NB4 (cell line): ENCODE measurements around the gene LSAMP.

Source experiments
- DNase-seq: peaks from one replicate; pipeline ENCODE4 v3.0.0; 2010; ENCODE audit warnings: low read depth
- H3K4me3 ChIP-seq: one replicate; pipeline ENCODE4 v1.5.1; 2011; ENCODE audit warnings: mild to moderate bottlenecking, low read depth, low read length, moderate library complexity
- MAX ChIP-seq: IDR thresholded peaks from 2 replicates; pipeline ENCODE4 v1.6.1; 2011; ENCODE audit warnings: low read depth, low read length
- MYC ChIP-seq: IDR thresholded peaks from 2 replicates; pipeline ENCODE4 v1.6.1; 2011; ENCODE audit warnings: low read depth, low read length
- POLR2A ChIP-seq: IDR thresholded peaks from 2 replicates; pipeline ENCODE4 v1.6.1; 2011; ENCODE audit warnings: mild to moderate bottlenecking; ENCODE audit not compliant: insufficient read length; ENCODE audit errors: extremely low read depth
- TF ChIP-seq, protein P1 (sequence below): IDR thresholded peaks from one replicate; pipeline ENCODE4 v1.5.1; 2012; ENCODE audit warnings: low read depth, low read length

LSAMP gene

GRCh38 chr3:116254541-116254940, 190.7 kb downstream of the LSAMP start:
- TF ChIP-seq POLR2A = no peak
- TF ChIP-seq, protein P1, sequence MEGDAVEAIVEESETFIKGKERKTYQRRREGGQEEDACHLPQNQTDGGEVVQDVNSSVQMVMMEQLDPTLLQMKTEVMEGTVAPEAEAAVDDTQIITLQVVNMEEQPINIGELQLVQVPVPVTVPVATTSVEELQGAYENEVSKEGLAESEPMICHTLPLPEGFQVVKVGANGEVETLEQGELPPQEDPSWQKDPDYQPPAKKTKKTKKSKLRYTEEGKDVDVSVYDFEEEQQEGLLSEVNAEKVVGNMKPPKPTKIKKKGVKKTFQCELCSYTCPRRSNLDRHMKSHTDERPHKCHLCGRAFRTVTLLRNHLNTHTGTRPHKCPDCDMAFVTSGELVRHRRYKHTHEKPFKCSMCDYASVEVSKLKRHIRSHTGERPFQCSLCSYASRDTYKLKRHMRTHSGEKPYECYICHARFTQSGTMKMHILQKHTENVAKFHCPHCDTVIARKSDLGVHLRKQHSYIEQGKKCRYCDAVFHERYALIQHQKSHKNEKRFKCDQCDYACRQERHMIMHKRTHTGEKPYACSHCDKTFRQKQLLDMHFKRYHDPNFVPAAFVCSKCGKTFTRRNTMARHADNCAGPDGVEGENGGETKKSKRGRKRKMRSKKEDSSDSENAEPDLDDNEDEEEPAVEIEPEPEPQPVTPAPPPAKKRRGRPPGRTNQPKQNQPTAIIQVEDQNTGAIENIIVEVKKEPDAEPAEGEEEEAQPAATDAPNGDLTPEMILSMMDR = no peak
- no peak for TF ChIP-seq MYC
- TF ChIP-seq MAX = no peak
- DNase-seq = no peak

DNA sequence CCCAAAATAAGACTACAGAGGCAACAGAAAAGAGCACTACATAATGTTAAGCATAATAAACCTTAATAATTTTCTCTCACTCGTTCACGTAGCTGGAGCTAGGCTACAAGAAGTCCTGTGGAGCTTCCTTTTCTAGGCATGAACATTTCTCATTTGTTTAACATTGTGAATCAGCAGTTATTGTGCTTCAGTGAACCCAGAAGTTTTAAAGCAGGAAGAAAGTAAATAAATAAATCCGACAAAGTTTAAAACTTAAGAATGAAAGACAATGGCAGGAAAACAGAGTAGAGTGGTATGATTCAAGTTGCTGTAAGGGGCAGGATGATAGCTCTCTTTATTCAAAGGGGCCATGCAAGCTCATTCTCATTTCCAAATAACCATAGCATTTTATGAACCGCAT, 191.8 kb downstream of the LSAMP start:
- TF ChIP-seq MAX (no peak), POLR2A (no peak), MYC (no peak)
- TF ChIP-seq, protein P1 = no peak
- DNase-seq = no peak
- H3K4me3 ChIP-seq = no peak overlapping the region

More at GRCh38 chr3:116254541-116254940, 190.7 kb downstream of the LSAMP start:
- no peak overlapping the region for H3K4me3 ChIP-seq

DNA sequence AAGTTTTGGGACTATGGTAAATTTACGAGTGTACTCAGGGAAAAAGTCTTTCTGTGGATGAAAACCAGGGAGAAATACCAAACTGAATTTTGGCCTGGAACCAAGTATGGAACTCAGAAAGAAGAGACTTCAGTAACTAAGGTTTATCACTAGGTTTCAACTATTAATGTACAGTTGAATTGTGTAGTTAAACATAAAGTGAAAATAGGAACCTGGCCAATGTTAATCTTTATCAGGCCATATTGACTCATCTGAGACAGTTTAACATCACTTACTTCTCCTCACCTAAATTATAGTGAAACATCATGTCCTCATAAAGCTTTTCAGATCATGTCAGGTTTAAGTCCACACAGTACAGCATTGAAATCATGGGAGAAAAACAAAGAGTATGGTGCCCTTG, 197.7 kb downstream of the LSAMP start:
- no peak for TF ChIP-seq MYC
- TF ChIP-seq, protein P1 = no peak
- no peak for TF ChIP-seq MAX
- TF ChIP-seq POLR2A = no peak
- H3K4me3 ChIP-seq = no peak overlapping the region
- no peak for DNase-seq

GRCh38 chr3:116246406-116246980, 198.8 kb downstream of the LSAMP start:
- TF ChIP-seq, protein P1 = no peak
- TF ChIP-seq POLR2A (no peak), MYC (no peak), MAX (no peak)
- no peak overlapping the region for H3K4me3 ChIP-seq
- no peak for DNase-seq

- no peak overlapping the region for H3K4me3 ChIP-seq
- no peak for DNase-seq
Observed at GRCh38 chr3:116242825-116243224, 202.5 kb downstream of the LSAMP start.

More at GRCh38 chr3:116242825-116243224, 202.5 kb downstream of the LSAMP start:
- TF ChIP-seq POLR2A (no peak), MAX (no peak), MYC (no peak)
- TF ChIP-seq, protein P1 = no peak
